Thyroid gland (tissue), 4 donors: Measurements from ENCODE around the gene CTXND1.

ENCODE experiments used
- CTCF ChIP-seq, 6 experiments: fragments of 200-600 bp in 3 of 6; fragments of 450-650 bp in 3 of 6; sonication (generic) in 3 of 6; IDR thresholded peaks; one replicate each; pipeline ENCODE4 v1.5.1; 2016 to 2019; ENCODE audit warnings: antibody characterized with exemption in 6 of 6, mild to moderate bottlenecking in 2 of 6, inconsistent platforms in 1 of 6, moderate library complexity in 1 of 6
- POLR2A ChIP-seq, 2 donors: fragments of 450-650 bp; IDR thresholded peaks; one replicate each; pipeline ENCODE4 v1.6.1; 2017; ENCODE audit warnings: antibody characterized with exemption in 2 of 2, mild to moderate bottlenecking in 2 of 2, moderate library complexity in 1 of 2

DNA sequence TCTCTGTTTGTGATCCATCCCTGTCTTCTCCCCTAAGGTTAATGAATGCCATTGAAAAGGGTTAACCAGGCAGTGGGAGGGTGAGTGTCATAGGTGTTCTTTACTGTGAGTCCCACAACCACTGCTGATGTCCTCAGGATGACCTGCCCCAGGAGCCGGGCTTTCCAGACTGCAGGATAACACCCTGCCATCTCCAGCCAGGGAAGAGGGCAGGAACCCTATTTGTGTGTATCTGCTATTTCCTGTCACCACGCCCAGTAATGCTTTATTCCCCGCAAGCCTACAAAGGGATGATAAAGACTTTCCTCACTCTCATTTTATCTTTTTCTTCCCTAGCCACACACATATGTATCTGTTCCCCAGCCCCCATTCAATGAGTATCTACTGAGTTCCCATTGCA, 15.6 kb upstream of the CTXND1 start:
- TF ChIP-seq CTCF (IDR thresholded peaks at IDR 0.05) (no peak), POLR2A (IDR thresholded peaks at IDR 0.05) (no peak)
